Parathyroid adenoma (tissue), 2 donors: Measurements from ENCODE around the gene STK11.

Source experiments
- H2AFZ ChIP-seq: fragments of 300-600 bp; sonication (generic); one replicate; pipeline ENCODE4 v1.7.0; 2017; ENCODE audit warnings: antibody characterized with exemption, mild to moderate bottlenecking
- H3K27ac ChIP-seq: fragments of 300-600 bp; sonication (generic); one replicate; pipeline ENCODE4 v1.7.0; 2017
- H3K27me3 ChIP-seq: fragments of 300-600 bp; sonication (generic); one replicate; pipeline ENCODE4 v1.7.0; 2017; ENCODE audit warnings: low read length; ENCODE audit not compliant: control insufficient read depth, insufficient read depth
- H3K36me3 ChIP-seq: fragments of 300-600 bp; sonication (generic); one replicate; pipeline ENCODE4 v1.7.0; 2017; ENCODE audit warnings: low read length; ENCODE audit not compliant: control insufficient read depth, insufficient read depth
- H3K4me1 ChIP-seq: fragments of 300-600 bp; sonication (generic); one replicate; pipeline ENCODE4 v1.7.0; 2017; ENCODE audit warnings: control low read depth
- H3K4me2 ChIP-seq: fragments of 300-600 bp; sonication (generic); one replicate; pipeline ENCODE4 v1.7.0; 2017; ENCODE audit warnings: low read length
- H3K4me3 ChIP-seq: fragments of 300-600 bp; sonication (generic); one replicate; pipeline ENCODE4 v1.7.0; 2017; ENCODE audit warnings: low read depth, low read length
- H3K79me2 ChIP-seq: fragments of 300-600 bp; sonication (generic); one replicate; pipeline ENCODE4 v1.7.0; 2017; ENCODE audit warnings: control low read depth
- H3K9ac ChIP-seq: fragments of 300-600 bp; sonication (generic); one replicate; pipeline ENCODE4 v1.7.0; 2017; ENCODE audit warnings: mild to moderate bottlenecking
- H3K9me3 ChIP-seq: fragments of 300-600 bp; sonication (generic); one replicate; pipeline ENCODE4 v1.7.0; 2017; ENCODE audit warnings: low read length; ENCODE audit not compliant: control insufficient read depth
- TF ChIP-seq, protein P1 (sequence below): fragments of 300-600 bp; sonication (generic); IDR thresholded peaks from one replicate; pipeline ENCODE4 v1.7.0; 2017; ENCODE audit warnings: antibody characterized with exemption, mild to moderate bottlenecking
- donor health status: primary hyperparathyroidism.

STK11 gene

DNA sequence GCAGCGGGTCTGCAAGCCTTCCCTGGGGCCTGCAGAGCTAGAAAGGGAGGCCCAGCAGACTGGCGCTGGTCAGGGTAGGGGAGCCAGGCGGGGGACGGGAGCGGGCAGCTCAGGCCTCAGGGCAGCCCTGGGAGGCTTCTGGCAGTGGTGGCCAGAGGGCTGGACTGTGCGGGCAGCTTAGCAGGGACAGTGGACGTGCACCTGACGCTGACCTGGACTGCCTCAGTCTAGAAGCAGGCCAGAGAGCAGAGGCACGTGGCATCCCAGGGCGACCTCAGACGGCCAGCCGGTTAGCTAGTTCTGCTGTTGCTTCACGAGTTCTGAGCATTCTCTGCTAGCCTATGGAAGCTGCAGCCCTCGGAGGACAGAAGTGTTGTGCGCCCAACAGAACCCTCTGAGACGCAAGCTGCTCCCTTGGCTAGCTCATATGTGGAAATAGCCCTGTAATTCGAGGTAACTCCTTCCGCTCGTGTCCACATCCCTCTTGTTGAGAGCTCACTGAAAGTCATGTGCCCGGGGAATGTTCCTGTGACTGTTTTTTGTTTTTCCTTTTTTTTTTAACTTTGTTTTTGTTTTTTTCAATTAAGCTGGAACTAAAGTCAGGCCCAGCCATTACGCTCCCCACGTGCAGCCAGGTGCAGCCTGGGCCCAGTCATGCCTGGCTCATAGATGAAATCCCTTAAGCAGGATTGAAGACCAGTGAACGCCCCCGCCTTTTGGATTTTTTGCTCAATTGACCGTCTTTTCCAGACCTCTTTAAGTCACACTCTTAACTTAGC lies 67.9 kb downstream of the STK11 start:
- TF ChIP-seq, protein P1, sequence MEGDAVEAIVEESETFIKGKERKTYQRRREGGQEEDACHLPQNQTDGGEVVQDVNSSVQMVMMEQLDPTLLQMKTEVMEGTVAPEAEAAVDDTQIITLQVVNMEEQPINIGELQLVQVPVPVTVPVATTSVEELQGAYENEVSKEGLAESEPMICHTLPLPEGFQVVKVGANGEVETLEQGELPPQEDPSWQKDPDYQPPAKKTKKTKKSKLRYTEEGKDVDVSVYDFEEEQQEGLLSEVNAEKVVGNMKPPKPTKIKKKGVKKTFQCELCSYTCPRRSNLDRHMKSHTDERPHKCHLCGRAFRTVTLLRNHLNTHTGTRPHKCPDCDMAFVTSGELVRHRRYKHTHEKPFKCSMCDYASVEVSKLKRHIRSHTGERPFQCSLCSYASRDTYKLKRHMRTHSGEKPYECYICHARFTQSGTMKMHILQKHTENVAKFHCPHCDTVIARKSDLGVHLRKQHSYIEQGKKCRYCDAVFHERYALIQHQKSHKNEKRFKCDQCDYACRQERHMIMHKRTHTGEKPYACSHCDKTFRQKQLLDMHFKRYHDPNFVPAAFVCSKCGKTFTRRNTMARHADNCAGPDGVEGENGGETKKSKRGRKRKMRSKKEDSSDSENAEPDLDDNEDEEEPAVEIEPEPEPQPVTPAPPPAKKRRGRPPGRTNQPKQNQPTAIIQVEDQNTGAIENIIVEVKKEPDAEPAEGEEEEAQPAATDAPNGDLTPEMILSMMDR = no peak
- H3K9me3 ChIP-seq = no peaks in the 10 kb centered on the region
- H3K36me3 ChIP-seq = no peaks in the 10 kb centered on the region
- H3K4me2 ChIP-seq = no peak overlapping the region
- H3K4me1 ChIP-seq = peaks cover 31% of the 10 kb centered on the region
- H2AFZ ChIP-seq = no peak overlapping the region
- peaks cover 34% of the 10 kb centered on the region for H3K79me2 ChIP-seq
- H3K27ac ChIP-seq = no peak overlapping the region
- no peak overlapping the region for H3K4me3 ChIP-seq
- no peak overlapping the region for H3K9ac ChIP-seq
- no peaks in the 10 kb centered on the region for H3K27me3 ChIP-seq

DNA sequence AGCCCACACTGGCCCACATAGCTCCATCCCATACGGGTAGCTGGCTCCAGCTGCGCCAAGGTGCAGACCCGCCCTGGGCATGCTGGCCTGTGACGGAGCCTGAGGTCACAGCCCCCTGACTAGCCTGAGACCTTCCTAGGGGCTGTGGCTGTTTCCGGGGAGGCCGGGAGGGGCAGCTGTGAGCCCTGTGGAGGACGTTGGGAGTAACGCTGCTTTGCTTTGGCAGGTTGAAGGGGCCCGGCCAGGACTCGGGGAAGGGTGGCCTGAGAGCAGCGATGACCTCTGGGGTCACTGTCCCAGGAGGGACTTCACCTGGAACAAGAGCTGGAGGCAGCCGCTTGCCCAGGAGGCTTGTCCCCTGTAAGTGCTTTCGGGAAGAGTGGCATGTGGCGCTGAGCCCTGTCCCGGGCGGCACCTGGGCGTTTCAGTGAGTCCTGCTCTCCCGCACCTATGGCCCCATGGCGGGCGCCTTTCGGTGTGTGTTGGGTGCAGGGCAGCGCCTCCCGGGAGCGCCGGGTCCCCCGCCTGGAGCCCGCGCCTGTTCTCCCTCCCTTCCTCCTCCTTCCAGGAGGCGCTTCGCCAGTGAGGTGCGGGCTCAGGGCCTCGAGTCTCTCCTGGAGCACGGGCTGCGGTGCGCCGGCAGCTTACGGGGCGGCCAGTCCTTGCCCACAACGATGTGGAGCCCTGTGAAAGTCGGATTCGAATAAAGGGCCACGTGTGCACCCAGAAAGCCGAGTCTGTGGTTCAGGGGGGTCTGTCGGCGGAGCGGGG lies 68.7 kb downstream of the STK11 start:
- peaks cover 28% of the 10 kb centered on the region for H3K4me1 ChIP-seq
- H3K27ac ChIP-seq = peak overlapping the region; percentile 97
- no peak overlapping the region for H3K9ac ChIP-seq
- no peak overlapping the region for H2AFZ ChIP-seq
- TF ChIP-seq, protein P1 = no peak
- peak overlapping the region; percentile 66 for H3K4me2 ChIP-seq
- H3K36me3 ChIP-seq = no peaks in the 10 kb centered on the region
- peak overlapping the region; percentile 35 for H3K4me3 ChIP-seq
- H3K27me3 ChIP-seq = no peaks in the 10 kb centered on the region
- H3K79me2 ChIP-seq = peaks cover 34% of the 10 kb centered on the region
- no peaks in the 10 kb centered on the region for H3K9me3 ChIP-seq

DNA sequence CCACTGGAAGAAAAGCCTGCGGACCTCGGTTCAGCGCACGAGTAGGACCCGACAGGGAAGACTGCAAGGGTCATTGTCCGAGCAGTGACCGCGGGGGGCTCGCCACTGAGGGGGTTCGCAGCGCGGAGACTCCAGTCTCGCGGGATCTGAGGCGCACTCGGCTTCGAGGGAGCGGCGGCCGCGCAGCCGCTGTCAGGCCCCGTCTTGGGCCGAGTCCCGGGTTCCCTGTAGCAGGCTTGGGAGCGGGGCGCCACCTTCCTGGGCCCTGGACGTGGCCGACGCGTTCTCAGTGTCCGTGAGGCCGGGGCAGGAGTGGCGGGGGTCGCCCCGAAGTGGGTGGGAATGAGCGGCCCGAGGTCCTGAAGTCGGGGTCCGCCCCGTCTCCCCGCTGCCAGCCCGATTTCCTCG lies 69.3 kb downstream of the STK11 start:
- H3K9me3 ChIP-seq = no peaks in the 10 kb centered on the region
- H3K9ac ChIP-seq = no peak overlapping the region
- H3K4me2 ChIP-seq = peak overlapping the region; percentile 66
- TF ChIP-seq, protein P1 = no peak
- peak overlapping the region; percentile 44 for H2AFZ ChIP-seq
- no peaks in the 10 kb centered on the region for H3K36me3 ChIP-seq
- peaks cover 34% of the 10 kb centered on the region for H3K79me2 ChIP-seq
- H3K27me3 ChIP-seq = no peaks in the 10 kb centered on the region
- H3K27ac ChIP-seq = peak overlapping the region; percentile 97
- peaks cover 29% of the 10 kb centered on the region for H3K4me1 ChIP-seq
- H3K4me3 ChIP-seq = peak overlapping the region; percentile 35

DNA sequence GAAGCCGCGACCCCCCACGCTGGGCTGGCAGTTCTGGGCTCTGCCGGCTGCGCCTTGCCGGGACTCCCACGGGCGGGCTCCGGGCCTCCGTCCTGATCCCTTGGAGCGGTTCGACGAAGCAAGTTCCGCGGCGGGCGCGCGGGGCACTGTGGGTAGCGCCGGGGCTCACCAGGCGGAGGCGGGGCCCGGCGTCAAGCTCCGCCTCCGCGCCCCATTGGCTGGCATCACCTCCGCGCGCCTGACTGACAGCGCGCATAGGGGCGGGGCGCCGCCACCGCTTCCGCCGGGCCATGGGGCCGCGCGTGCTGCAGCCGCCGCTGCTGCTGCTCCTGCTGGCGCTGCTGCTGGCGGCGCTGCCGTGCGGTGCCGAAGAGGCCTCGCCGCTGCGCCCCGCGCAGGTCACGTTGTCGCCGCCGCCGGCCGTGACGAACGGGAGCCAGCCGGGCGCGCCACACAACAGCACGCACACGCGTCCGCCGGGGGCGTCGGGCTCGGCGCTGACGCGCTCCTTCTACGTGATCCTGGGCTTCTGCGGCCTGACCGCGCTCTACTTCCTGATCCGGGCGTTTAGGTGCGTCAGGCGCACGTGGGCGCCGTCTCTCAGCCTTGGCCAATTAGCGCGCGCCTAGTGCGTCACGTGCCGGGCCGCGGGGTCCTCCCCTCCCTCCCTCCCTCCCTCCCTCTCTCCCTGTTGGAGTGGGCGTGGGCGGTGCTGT lies 69.8 kb downstream of the STK11 start, which contains the start of gene FAM174C:
FAM174C (plus strand) TSS at position 271 of the 716 bp plus-strand sequence; CDS start at position 291, 20 bp downstream.
- H3K9me3 ChIP-seq = no peaks in the 10 kb centered on the region
- H3K36me3 ChIP-seq = no peaks in the 10 kb centered on the region
- H3K9ac ChIP-seq = no peak within 1 kb of the TSS
- peak within 1 kb of the TSS; percentile 82 for H3K4me3 ChIP-seq
- TF ChIP-seq, protein P1 = no peak
- peak within 1 kb of the TSS; percentile 97 for H3K27ac ChIP-seq
- H3K4me2 ChIP-seq = peak within 1 kb of the TSS; percentile 97
- no peaks in the 10 kb centered on the region for H3K27me3 ChIP-seq
- H3K4me1 ChIP-seq = peaks cover 32% of the 10 kb centered on the region
- peaks cover 29% of the 10 kb centered on the region for H3K79me2 ChIP-seq
- H2AFZ ChIP-seq = peak within 1 kb of the TSS; percentile 83
